GM10847 (cell line): Measurements from ENCODE around the gene FAM76A.
A peak's percentile ranks its signal among the peaks of the same experiment; 100 is the strongest.

Experiments used
- POLR2A ChIP-seq: IDR thresholded peaks from 2 replicates; pipeline ENCODE4 v1.6.1; 2011; ENCODE audit not compliant: insufficient read length; ENCODE audit errors: extremely low read depth

Gene FAM76A

GRCh38 chr1:27763358-27763757 is 37.6 kb downstream of the FAM76A start:
- TF ChIP-seq POLR2A: no peak

GRCh38 chr1:27770293-27770830 is 44.6 kb downstream of the FAM76A start:
- no peak for TF ChIP-seq POLR2A

GRCh38 chr1:27772036-27772931 is 46.5 kb downstream of the FAM76A start:
- TF ChIP-seq POLR2A: no peak

GRCh38 chr1:27772932-27773825 is 47.4 kb downstream of the FAM76A start, which contains the start of gene STX12:
TSS of gene STX12 (plus strand) at chr1:27773219. CDS start at chr1:27773308, 89 bp downstream.
- peak; percentile 77 for TF ChIP-seq POLR2A

- no peak for TF ChIP-seq POLR2A
These were observed 48.2 kb downstream of the FAM76A start for GRCh38 chr1:27773826-27774445.

- TF ChIP-seq POLR2A: no peak
These were observed 48.9 kb downstream of the FAM76A start for GRCh38 chr1:27774654-27775053.

- TF ChIP-seq POLR2A: no peak
These were observed 52.3 kb downstream of the FAM76A start for GRCh38 chr1:27778056-27778455.

GRCh38 chr1:27779122-27779521 is 53.4 kb downstream of the FAM76A start:
- TF ChIP-seq POLR2A: no peak

- TF ChIP-seq POLR2A: no peak
These were observed 57.2 kb downstream of the FAM76A start for GRCh38 chr1:27782950-27783349.

- TF ChIP-seq POLR2A: no peak
These were observed 58.9 kb downstream of the FAM76A start for GRCh38 chr1:27784700-27785099.

GRCh38 chr1:27785781-27786455 is 60.2 kb downstream of the FAM76A start:
- no peak for TF ChIP-seq POLR2A

GRCh38 chr1:27787895-27788294 is 62.1 kb downstream of the FAM76A start:
- TF ChIP-seq POLR2A: no peak

GRCh38 chr1:27789540-27790041 is 63.8 kb downstream of the FAM76A start:
- TF ChIP-seq POLR2A: no peak

- TF ChIP-seq POLR2A: no peak
These were observed 69.8 kb downstream of the FAM76A start for GRCh38 chr1:27795601-27796000.

GRCh38 chr1:27804791-27805190 is 79.0 kb downstream of the FAM76A start:
- no peak for TF ChIP-seq POLR2A

- TF ChIP-seq POLR2A: no peak
These were observed 81.0 kb downstream of the FAM76A start for GRCh38 chr1:27806758-27807157.
